ENCODE data around the gene RGP1.
A peak's percentile ranks its signal among the peaks of the same experiment; 100 is the strongest.

RGP1 gene, protein sequence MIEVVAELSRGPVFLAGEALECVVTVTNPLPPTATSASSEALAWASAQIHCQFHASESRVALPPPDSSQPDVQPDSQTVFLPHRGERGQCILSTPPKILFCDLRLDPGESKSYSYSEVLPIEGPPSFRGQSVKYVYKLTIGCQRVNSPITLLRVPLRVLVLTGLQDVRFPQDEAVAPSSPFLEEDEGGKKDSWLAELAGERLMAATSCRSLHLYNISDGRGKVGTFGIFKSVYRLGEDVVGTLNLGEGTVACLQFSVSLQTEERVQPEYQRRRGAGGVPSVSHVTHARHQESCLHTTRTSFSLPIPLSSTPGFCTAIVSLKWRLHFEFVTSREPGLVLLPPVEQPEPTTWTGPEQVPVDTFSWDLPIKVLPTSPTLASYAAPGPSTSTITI

DNA sequence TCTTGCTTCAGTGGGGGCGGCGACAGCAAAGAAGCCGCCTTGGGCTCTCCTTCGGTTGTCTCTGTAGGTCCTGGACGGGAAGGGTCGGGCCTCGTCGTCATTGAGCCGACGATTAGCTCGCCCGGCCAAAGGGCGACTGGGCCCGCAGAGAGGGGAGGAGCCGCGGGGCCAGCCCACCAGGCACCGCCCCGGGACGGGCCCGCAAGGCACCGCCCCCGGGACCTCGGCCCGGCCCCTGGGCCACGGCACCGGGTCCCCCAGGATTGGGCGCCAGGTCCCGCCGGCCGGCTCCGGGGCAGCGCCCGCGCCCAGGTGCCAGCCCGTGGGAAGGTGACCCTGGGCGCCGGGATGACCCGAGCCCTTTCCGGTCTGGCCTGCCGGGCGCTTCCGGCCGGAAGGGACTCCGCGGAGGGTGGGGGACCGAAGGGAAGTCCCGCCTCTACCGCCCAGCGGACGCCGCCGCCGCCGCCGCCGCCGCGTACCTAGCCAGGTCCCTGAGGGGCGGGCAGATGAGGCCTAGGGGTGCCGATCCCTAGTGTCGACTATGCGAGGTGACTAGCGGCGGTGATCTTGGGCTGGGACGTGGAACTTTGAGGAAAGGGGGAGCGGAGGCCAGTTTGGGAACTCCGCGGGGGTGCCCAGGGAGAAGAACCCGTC is at the start of gene RGP1, which contains the start of gene GBA2:
RGP1 (plus strand) TSS at position 430 of the 657 bp plus-strand sequence. CDS start 469 bp downstream, outside the sequence.
GBA2 (minus strand) TSS at position 371 of the 657 bp plus-strand sequence. CDS start 524 bp downstream, outside the sequence.
- H3K4me3 ChIP-seq (ENCODE audit: low read depth in 1 of 2, low read length in 2 of 2) = peak within 1 kb of the TSS; percentile 81 to 99
- peaks cover 40 to 43% of the 10 kb centered on the region in 2 donors for H3K36me3 ChIP-seq (ENCODE audit: control insufficient read depth in 1 of 2, insufficient read depth in 2 of 2, low read length in 2 of 2)
- peak within 1 kb of the TSS; percentile 95 to 96 for H3K9ac ChIP-seq (ENCODE audit: low read depth in 1 of 2, low read length in 2 of 2)
- no peaks in the 10 kb centered on the region for H3K9me3 ChIP-seq (ENCODE audit: control insufficient read depth in 1 of 2, low read length in 2 of 2)
- peak within 1 kb of the TSS; percentile 92 for H3K27ac ChIP-seq (ENCODE audit: low read depth, low read length)
- H3K27me3 ChIP-seq (ENCODE audit: control insufficient read depth in 1 of 2, insufficient read depth in 2 of 2, low read length in 2 of 2) = no peaks in the 10 kb centered on the region
- H3K4me1 ChIP-seq (ENCODE audit: control insufficient read depth in 1 of 2, insufficient read depth in 2 of 2, low read length in 2 of 2) = peaks cover 37 to 42% of the 10 kb centered on the region in 2 donors

DNA sequence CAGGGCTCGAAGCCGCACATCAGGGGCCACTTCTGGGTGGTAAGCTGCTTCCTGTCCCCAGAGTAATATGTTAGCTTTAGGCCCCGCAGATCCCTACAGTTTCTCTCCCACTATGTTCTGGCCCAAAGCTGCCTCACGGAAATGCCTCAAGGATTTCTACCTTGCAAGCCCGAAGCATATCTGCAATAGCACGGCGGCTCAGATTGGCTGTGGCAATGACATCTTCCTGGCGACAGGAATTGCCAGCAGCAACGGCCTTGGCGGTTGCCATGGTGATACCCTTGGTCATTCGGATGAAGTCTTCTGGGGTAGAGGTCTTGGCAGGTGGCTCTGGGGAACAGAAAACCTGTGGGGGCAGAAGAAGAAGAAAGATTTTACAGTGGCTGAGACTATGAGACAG is 49.1 kb upstream of the RGP1 start:
- peaks cover 12 to 16% of the 10 kb centered on the region in 2 donors for H3K4me1 ChIP-seq (ENCODE audit: control insufficient read depth in 1 of 2, insufficient read depth in 2 of 2, low read length in 2 of 2)
- H3K36me3 ChIP-seq (ENCODE audit: control insufficient read depth in 1 of 2, insufficient read depth in 2 of 2, low read length in 2 of 2) = peaks cover 79 to 90% of the 10 kb centered on the region in 2 donors
- no peaks in the 10 kb centered on the region for H3K27me3 ChIP-seq (ENCODE audit: control insufficient read depth in 1 of 2, insufficient read depth in 2 of 2, low read length in 2 of 2)
- no peak overlapping the region for H3K27ac ChIP-seq (ENCODE audit: low read depth, low read length)
- no peak overlapping the region for H3K4me3 ChIP-seq (ENCODE audit: low read depth in 1 of 2, low read length in 2 of 2)
- H3K9ac ChIP-seq (ENCODE audit: low read depth in 1 of 2, low read length in 2 of 2) = no peak overlapping the region
- H3K9me3 ChIP-seq (ENCODE audit: control insufficient read depth in 1 of 2, low read length in 2 of 2) = no peaks in the 10 kb centered on the region

DNA sequence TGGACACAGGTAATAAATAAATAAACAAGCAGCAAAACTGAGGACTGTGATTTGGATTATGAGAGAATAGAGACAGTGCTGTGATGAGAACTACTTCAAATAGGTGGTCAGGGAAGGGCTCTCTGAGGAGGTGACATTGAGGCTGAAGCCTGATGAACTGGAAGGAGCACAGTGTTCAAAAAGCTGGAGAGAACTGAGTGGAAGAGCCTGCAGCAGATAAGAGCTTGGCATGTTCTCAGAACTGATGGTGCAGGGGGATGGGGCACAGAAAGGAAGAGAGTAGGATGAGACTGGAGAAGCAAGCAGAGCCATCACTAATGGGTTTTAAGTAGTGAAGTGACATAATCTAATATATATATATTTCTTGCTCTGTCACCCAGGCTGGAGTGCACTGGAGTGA is 48.1 kb upstream of the RGP1 start:
- no peak overlapping the region for H3K4me3 ChIP-seq (ENCODE audit: low read depth in 1 of 2, low read length in 2 of 2)
- H3K4me1 ChIP-seq (ENCODE audit: control insufficient read depth in 1 of 2, insufficient read depth in 2 of 2, low read length in 2 of 2) = peaks cover 8 to 11% of the 10 kb centered on the region in 2 donors
- peaks cover 87 to 99% of the 10 kb centered on the region in 2 donors for H3K36me3 ChIP-seq (ENCODE audit: control insufficient read depth in 1 of 2, insufficient read depth in 2 of 2, low read length in 2 of 2)
- H3K9ac ChIP-seq (ENCODE audit: low read depth in 1 of 2, low read length in 2 of 2) = no peak overlapping the region
- H3K9me3 ChIP-seq (ENCODE audit: control insufficient read depth in 1 of 2, low read length in 2 of 2) = no peaks in the 10 kb centered on the region
- no peak overlapping the region for H3K27ac ChIP-seq (ENCODE audit: low read depth, low read length)
- H3K27me3 ChIP-seq (ENCODE audit: control insufficient read depth in 1 of 2, insufficient read depth in 2 of 2, low read length in 2 of 2) = no peaks in the 10 kb centered on the region

DNA sequence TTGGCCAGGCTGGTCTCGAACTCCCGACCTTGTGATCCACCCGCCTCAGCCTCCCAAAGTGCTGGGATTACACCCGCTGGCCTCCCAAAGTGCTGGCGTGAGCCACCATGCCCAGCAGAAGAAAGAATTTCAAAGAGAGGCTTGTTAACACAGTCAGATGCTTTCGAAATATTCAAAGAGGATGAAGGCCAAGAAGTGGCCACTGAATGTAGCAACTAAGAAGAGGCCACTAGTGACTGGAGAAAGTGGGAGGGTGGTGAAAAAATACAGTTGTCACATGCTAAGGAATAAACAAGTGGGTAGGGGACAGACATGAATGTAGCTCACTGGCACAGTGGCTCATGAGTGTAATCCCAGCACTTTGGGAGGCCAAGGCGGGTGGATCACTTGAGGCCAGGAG is 46.4 kb upstream of the RGP1 start:
- H3K27me3 ChIP-seq (ENCODE audit: control insufficient read depth in 1 of 2, insufficient read depth in 2 of 2, low read length in 2 of 2) = no peaks in the 10 kb centered on the region
- H3K4me3 ChIP-seq (ENCODE audit: low read depth in 1 of 2, low read length in 2 of 2) = no peak overlapping the region
- H3K27ac ChIP-seq (ENCODE audit: low read depth, low read length) = no peak overlapping the region
- H3K9me3 ChIP-seq (ENCODE audit: control insufficient read depth in 1 of 2, low read length in 2 of 2) = no peaks in the 10 kb centered on the region
- H3K36me3 ChIP-seq (ENCODE audit: control insufficient read depth in 1 of 2, insufficient read depth in 2 of 2, low read length in 2 of 2) = peaks cover 93 to 100% of the 10 kb centered on the region in 2 donors
- H3K4me1 ChIP-seq (ENCODE audit: control insufficient read depth in 1 of 2, insufficient read depth in 2 of 2, low read length in 2 of 2) = no peaks in the 10 kb centered on the region
- no peak overlapping the region for H3K9ac ChIP-seq (ENCODE audit: low read depth in 1 of 2, low read length in 2 of 2)

DNA sequence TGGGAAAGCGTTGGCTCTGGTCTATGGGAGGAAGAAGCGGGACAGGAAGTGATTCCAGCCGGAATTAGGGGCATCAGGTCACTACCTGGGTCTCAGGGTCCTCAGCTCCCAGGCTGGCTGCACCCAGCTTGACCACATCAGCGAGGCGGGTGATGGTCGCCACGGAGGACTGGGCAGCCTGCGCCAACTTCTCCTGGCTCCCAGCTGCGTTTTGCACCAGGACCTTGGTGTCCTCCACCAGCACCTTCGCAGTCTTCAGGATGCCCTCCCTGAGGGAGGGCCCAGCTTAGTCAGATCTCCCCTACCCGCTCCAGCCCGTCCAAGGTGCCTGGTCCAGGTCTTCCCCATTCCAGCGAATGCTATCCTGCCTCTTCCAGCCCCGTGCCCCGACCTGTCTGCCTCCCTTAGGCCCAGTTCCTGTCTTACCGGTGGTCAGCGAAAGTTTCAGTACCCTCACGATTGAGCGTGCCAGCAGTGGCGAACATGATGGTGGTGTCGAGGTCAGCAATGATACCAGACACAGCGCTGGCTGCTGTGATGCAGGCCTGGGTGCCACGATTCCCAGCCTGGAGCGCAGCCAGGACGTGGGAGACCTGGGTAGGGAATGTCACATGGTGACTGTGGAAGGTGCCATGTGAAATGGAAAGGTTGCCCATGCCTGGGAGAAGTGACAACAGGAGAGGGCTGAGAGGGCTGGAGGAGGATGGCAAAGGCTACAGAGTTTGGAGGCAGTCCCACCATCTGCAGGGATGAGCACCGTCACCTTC is 45.0 kb upstream of the RGP1 start:
- Histone ChIP-seq H3K27me3 (ENCODE audit: control insufficient read depth in 1 of 2, insufficient read depth in 2 of 2, low read length in 2 of 2) (no peaks in the 10 kb centered on the region), H3K4me1 (ENCODE audit: control insufficient read depth in 1 of 2, insufficient read depth in 2 of 2, low read length in 2 of 2) (no peaks in the 10 kb centered on the region), H3K4me3 (ENCODE audit: low read depth in 1 of 2, low read length in 2 of 2) (no peak overlapping the region), H3K9me3 (ENCODE audit: control insufficient read depth in 1 of 2, low read length in 2 of 2) (no peaks in the 10 kb centered on the region), H3K9ac (ENCODE audit: low read depth in 1 of 2, low read length in 2 of 2) (no peak overlapping the region), H3K36me3 (ENCODE audit: control insufficient read depth in 1 of 2, insufficient read depth in 2 of 2, low read length in 2 of 2) (peaks cover 87 to 100% of the 10 kb centered on the region in 2 donors), H3K27ac (ENCODE audit: low read depth, low read length) (no peak overlapping the region)

DNA sequence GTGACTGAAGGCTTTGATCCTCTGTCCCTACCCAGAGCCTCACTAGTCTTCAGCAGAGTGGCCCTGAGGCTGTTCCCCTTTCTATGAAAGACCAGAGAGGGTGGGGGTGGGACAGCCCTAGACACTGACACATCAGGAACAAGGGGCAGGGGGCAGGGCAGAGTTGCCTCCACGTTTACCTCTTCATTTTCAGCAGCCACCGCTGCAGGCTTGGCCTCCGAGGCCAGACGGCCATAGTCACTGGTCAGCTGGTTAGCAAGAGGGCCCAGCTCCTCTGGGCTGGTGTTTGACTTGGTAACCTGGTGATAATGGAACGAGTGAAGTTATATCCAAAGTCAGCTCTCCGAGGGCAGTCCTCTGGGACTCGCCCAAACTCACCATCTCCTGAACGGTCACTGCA is 43.7 kb upstream of the RGP1 start:
- Histone ChIP-seq H3K27ac (ENCODE audit: low read depth, low read length) (no peak overlapping the region), H3K4me3 (ENCODE audit: low read depth in 1 of 2, low read length in 2 of 2) (no peak overlapping the region), H3K36me3 (ENCODE audit: control insufficient read depth in 1 of 2, insufficient read depth in 2 of 2, low read length in 2 of 2) (peaks cover 77 to 96% of the 10 kb centered on the region in 2 donors), H3K9me3 (ENCODE audit: control insufficient read depth in 1 of 2, low read length in 2 of 2) (no peaks in the 10 kb centered on the region), H3K4me1 (ENCODE audit: control insufficient read depth in 1 of 2, insufficient read depth in 2 of 2, low read length in 2 of 2) (no peaks in the 10 kb centered on the region), H3K9ac (ENCODE audit: low read depth in 1 of 2, low read length in 2 of 2) (no peak overlapping the region), H3K27me3 (ENCODE audit: control insufficient read depth in 1 of 2, insufficient read depth in 2 of 2, low read length in 2 of 2) (no peaks in the 10 kb centered on the region)

DNA sequence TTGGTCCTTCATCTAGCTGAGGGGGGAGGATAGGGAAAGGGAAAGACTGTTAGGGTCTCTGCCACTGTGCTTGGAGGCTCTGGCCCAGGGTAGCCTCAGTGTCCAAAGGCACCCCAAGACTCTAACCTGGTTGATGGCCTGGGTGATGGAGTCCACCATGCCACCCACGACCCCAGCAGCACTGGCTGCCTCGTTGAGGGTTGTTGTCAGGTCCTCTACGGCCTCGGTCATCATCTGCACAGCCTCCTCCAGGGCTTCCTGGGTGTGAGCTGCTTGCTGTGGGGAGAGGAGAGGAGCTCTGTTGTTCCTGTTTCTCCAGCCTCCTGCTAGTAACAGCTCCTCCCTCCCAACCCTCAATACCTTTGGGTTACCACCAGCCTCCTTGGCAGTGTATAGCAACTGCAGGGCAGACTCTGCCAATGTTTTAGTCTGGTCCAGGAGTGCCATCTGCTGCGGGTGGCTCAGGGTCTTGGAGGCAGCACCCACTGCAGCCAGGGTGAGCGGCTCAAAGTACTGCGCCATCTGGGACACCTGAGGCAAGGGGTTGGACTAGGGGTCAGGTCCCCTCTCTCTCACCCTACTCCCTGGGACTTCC is 43.2 kb upstream of the RGP1 start:
- Histone ChIP-seq H3K27ac (ENCODE audit: low read depth, low read length) (no peak overlapping the region), H3K36me3 (ENCODE audit: control insufficient read depth in 1 of 2, insufficient read depth in 2 of 2, low read length in 2 of 2) (peaks cover 77 to 96% of the 10 kb centered on the region in 2 donors), H3K4me1 (ENCODE audit: control insufficient read depth in 1 of 2, insufficient read depth in 2 of 2, low read length in 2 of 2) (no peaks in the 10 kb centered on the region), H3K27me3 (ENCODE audit: control insufficient read depth in 1 of 2, insufficient read depth in 2 of 2, low read length in 2 of 2) (no peaks in the 10 kb centered on the region), H3K9ac (ENCODE audit: low read depth in 1 of 2, low read length in 2 of 2) (no peak overlapping the region), H3K9me3 (ENCODE audit: control insufficient read depth in 1 of 2, low read length in 2 of 2) (no peaks in the 10 kb centered on the region), H3K4me3 (ENCODE audit: low read depth in 1 of 2, low read length in 2 of 2) (no peak overlapping the region)

DNA sequence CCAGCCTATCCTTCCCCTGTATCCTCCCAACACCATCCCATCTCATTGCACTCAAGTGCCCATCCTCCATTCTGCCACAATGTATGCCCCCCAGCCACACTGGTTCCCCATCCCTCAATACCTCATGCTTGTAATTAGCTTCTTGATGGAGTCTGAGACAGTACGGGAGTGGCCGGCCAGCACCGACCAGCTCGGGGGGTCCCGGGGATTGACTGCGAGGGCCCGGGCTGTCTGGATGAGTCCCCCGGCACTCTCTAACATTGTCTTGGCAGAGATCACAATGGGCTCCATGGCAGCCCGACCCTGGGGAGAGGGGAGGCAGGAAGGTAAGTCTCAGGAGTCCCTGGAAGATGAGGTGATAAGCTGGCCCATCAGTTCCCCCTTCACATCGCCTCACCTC is 42.1 kb upstream of the RGP1 start:
- Histone ChIP-seq H3K9ac (ENCODE audit: low read depth in 1 of 2, low read length in 2 of 2) (no peak overlapping the region), H3K4me3 (ENCODE audit: low read depth in 1 of 2, low read length in 2 of 2) (no peak overlapping the region), H3K27me3 (ENCODE audit: control insufficient read depth in 1 of 2, insufficient read depth in 2 of 2, low read length in 2 of 2) (no peaks in the 10 kb centered on the region), H3K9me3 (ENCODE audit: control insufficient read depth in 1 of 2, low read length in 2 of 2) (no peaks in the 10 kb centered on the region), H3K36me3 (ENCODE audit: control insufficient read depth in 1 of 2, insufficient read depth in 2 of 2, low read length in 2 of 2) (peaks cover 79 to 96% of the 10 kb centered on the region in 2 donors), H3K4me1 (ENCODE audit: control insufficient read depth in 1 of 2, insufficient read depth in 2 of 2, low read length in 2 of 2) (no peaks in the 10 kb centered on the region), H3K27ac (ENCODE audit: low read depth, low read length) (no peak overlapping the region)

DNA sequence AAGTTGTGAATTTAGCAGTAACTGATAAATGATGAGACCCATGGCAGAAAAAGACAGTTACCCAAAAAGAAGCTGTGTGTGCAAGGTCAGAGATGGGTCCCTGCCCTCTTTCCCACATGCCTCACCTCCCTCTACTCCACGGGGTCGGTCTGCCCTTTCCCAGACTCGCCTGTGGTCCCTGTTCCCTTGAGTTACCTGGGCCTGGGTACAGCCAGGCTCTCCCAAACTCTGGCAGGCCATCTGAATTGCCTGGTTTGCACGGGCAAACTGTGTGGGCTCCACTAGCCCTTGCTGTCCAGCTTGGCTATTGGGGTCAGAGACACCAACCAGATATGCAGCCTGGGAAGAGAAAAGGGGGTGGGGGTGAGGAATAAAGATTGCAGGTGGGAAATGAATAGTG is 40.9 kb upstream of the RGP1 start:
- H3K9ac ChIP-seq (ENCODE audit: low read depth in 1 of 2, low read length in 2 of 2) = no peak overlapping the region
- peaks cover 80 to 96% of the 10 kb centered on the region in 2 donors for H3K36me3 ChIP-seq (ENCODE audit: control insufficient read depth in 1 of 2, insufficient read depth in 2 of 2, low read length in 2 of 2)

More for the DNA sequence above, 40.9 kb upstream of the RGP1 start:
- Histone ChIP-seq H3K4me3 (ENCODE audit: low read depth in 1 of 2, low read length in 2 of 2) (no peak overlapping the region), H3K4me1 (ENCODE audit: control insufficient read depth in 1 of 2, insufficient read depth in 2 of 2, low read length in 2 of 2) (no peaks in the 10 kb centered on the region), H3K27me3 (ENCODE audit: control insufficient read depth in 1 of 2, insufficient read depth in 2 of 2, low read length in 2 of 2) (no peaks in the 10 kb centered on the region), H3K27ac (ENCODE audit: low read depth, low read length) (no peak overlapping the region), H3K9me3 (ENCODE audit: control insufficient read depth in 1 of 2, low read length in 2 of 2) (no peaks in the 10 kb centered on the region)

All from duodenal mucosa (tissue), 2 donors.